ENCODE data around the gene MAD1L1.

MAD1L1 gene

DNA sequence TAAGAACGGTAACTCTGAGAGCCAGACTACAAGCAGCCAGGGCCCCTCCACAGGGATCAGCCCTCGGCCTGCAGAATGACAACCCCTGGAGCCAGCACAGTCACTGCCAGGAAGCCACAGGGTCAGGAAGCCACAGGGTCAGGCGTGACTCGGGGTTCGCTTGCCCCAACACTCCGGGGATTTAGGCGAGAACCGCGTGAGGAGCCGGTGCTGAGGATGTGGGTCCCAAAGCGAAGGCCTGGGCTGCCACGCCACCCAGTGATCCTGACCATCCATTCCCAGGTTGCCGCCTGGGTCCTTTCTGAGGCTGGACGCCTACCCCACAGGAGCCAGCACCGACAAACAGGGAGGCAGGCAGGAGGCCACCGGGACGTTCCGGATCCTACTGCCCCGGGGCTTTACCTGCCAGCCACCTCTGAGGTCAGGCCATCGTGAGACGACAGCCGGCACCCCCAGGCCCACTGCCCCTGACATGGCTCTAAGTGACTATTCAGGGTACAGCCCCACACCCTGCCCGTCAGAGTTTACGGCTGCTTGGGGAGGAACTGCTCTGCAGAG is 334.0 kb downstream of the MAD1L1 start:
- DNase-seq: no peak

DNA sequence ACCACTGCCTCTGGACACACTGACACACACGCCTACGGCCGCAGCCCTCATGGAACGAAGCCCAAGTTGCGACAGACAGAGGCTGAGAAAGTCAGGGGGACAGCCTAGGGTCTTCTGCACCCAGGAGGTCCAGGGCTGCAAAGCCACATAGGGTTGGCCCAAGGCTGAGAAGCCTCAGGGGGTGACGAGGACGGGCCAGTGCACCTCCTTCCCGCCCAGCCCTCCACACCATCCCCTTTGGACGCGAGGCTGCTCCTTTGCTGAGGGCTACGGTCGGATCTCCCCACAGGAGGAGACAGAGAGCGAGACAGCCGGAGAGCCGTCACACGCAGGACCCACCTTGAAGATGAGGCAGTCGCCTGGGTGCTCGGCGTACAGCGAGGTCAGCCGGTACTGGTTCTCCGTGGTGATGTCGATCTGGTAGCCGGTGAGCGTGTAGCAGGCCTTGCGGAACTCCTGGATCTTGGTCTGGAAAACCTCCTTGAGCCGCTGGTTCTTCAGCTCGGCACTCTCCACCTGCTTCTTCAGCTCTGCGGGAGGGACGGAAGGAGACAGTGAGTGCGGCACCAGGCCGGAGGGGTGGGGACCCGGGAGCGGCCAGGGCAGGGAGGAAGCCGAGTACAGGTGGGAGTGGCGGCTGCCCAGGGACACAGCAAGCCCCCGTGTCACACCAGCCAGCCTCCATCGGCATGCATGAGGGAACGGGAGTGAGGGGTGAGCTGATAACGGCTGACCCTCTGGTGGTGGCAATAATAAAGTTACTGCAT is 334.7 kb downstream of the MAD1L1 start:
- no peak for DNase-seq

DNA sequence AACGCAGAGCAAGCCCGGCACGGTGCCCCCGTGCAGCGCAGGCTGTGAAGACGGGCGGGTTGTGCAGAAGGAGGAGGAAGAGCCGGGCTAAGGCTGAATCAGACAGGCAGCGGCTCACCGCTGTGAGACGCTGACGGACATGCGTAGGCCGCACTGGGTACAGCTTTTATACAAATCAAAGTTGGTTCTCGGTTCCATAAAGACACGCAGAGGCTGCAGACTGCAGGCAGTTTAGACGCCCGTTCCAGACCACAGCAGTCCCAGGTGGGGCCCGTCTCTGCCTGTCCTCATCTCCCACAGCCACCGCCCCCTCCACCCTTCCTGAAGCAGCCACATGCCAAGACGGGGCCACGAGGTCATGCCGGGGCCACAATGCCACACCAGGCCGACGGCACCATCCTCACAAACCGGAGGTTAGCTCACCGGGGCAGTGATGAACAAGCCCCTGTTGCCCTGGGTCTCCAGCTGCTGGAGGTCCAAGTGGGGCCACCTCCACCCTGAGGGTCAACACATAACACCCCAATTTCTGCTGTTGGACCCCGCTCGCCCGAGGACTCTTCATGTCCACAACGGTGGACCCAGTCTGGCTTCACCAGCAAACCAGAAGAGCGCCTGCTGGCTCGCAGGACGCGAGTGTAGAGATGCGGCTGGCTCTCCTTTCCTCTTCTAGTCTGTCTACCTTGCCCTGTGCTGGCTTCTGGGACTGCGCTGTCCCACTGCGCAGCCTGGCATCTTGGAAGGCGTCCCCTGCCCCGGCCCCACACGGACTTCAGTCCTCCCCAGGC is 335.5 kb downstream of the MAD1L1 start:
- no peak for DNase-seq

DNA sequence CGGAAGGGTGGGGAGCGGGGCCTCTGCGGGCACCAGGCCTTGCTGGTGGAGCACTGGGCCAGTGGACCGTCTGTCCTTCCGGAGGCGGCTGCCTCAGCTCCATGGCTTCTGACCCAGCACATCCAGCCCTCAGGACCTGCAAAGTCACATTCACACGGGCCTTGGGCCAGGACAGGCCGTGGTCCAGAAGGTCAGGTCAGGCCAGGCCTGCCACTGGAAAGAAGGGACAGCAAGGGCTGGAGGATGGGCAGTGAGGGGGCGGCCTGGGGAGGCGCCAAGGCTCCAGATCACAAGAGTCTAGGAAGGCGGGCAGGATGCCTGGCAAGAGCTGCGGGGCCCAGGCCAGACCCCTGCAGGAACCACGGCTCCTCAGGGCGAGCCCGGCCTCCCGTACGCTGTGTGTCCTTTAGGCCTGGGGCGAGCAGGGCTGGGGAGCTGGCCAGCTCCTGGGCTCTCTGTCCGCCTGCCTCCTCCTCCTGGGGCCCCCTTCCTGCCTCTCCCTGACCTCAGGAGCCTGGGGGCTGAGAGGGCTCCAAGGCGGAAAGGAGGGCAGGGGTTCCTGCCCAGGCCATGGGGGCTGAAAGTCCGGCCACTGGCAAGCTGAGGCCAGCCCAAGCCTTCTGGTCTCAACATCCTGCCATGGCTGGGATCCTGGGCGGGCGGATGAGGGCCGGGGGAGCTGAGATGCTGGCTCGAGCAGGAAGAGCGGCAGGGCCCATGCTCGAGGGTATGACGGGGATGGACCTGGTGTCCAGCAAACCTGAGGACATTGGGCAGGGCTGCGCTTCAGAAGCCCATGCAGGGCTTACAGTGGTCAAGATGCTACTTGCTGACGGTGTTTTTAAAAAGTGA is 336.9 kb downstream of the MAD1L1 start:
- no peak for DNase-seq

DNA sequence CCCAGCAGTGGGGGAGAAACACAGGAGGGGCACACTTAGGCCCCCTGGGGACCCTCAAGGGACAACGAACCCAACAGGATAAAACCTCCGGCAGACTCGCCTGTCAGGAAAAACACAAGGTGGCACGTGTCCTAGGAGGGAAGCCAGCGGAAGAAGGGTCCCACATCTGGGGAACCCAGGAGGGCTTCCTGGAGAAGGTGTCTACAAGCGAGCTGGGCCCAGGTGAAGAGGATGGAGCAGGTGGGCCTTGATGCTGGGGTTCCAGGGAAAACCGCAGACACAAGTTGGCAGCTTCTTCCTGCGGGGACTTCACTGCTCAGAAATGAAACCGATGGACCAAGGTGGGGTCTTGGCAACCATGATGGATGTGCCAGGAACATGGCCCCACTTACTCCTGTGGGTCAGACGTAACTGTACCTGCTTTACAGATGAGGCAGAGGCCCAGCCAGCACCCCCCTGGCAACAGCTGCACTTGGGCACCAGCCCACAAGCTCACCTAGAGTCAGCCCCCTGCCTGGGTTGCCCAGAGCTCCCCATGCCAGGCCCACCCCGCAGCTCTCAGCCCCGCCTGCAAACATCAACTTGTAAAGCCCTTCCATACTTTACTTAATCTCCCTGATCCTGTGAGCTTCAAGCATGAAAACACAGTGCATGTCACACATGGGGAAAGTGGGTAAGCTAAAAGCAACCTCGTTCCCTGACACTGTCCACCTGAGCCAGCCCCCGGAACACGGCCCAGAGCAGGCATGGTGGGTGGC is 337.7 kb downstream of the MAD1L1 start:
- DNase-seq: no peak

DNA sequence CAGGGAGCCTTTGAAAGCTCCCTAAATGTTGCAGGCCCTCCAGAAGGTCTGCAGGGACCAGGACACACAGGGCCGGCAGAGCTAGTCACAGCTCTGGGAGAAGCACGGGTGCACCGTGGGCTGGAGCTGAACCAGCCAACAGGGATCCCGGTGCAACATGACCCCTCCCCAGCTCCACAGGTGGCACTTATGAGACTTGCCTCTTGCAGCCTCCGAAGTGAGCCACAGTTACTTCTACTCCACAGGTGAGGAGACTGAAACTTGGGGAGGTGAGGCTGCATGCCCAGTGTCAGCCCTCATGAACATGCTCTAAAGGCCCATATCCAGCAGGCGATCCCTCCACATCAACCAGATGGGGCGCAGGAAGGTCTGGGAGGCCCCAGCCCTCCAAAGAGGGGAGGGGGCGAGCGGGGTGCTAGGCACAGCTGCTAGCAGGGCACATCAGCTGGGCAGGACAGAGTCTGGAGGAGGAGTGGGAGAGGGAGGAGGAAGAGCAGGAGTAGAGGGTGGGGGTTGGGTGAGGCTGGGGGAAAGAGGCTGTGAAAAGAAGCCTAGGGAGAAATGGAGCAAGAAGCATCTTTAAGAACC is 338.3 kb downstream of the MAD1L1 start:
- DNase-seq: no peak

DNA sequence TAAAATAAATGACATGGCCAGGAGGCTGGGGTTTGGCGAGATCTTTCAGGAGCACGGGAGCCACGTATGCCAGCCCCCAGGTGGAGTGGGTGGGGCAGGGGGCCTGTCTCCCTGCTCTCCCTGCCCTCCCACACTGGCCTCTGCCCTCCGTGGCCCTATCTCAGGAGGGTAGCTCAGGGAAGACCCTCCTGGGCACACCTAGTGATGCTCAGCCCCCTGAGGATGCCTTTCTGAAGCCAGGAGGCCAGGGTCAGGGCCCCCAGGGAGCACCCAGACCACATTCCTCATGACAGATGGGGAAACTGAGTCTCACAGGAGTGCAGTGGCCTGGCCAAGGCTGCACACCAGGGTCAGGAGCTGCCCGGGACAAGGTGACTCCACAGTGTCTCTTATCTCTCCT is 339.3 kb downstream of the MAD1L1 start:
- no peak for DNase-seq

DNA sequence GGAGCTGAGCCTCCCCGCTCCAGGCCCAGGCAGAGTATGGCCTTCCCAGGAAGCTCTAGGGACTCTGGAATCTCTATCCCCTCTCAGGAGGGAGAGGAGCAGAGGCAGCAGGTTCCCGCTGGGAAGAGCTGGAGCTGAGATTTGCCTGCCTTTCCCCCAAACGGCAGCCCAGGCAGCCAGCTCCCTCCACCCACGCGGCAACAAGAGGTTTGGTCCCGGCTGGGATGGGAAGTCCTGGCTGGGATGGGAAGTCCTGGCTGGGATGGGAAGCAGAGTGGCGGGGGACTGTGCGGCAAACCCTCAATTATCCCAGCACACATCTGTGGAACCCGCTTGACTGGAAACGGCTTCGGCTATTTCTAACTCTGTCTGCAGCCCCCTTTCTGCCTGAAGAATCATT is 339.7 kb downstream of the MAD1L1 start:
- no peak for DNase-seq

DNA sequence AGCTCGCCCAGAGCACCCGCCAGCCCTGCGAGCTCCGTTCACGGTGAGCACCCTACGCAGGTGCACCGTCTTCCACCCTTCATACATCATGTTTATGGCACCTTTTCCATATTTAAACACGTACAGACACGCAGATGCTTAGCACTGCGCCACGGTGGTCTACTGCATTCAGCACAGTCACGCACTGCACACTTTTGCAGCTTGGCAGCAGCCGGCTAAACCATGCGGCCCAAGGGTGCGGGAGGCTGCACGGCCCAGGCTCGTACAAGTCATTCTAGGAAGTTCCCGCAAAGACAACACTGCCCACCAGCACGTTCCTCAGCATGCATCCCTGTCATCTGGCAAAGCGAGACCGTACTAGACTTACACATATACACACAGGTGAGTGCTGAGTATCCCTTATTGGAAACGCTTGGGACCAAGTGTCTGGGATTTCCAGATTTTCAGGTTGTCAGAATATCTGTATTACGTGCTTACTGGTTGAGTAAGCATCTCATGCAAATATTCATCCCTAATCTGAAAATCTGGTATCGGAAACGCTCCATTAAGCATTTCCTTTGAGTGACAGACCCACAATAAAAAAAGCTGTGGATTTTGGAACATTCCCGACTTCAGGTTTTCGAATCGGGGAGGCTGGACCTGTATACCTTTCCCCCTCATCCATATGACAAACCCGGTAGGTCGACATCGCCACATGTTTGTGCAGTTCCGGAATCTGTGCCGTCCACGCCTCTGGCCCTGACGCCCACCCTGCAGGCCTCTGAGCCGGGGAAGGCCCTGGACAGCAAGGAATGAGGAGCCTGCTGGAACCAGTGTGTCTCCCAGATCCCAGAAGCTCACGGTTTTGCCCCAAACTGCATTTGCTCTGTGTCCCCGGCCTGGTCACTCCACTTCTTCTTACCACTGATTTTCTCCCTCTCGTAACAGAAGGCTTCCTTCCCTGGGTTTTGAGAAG is 340.5 kb downstream of the MAD1L1 start:
- no peak for DNase-seq

DNA sequence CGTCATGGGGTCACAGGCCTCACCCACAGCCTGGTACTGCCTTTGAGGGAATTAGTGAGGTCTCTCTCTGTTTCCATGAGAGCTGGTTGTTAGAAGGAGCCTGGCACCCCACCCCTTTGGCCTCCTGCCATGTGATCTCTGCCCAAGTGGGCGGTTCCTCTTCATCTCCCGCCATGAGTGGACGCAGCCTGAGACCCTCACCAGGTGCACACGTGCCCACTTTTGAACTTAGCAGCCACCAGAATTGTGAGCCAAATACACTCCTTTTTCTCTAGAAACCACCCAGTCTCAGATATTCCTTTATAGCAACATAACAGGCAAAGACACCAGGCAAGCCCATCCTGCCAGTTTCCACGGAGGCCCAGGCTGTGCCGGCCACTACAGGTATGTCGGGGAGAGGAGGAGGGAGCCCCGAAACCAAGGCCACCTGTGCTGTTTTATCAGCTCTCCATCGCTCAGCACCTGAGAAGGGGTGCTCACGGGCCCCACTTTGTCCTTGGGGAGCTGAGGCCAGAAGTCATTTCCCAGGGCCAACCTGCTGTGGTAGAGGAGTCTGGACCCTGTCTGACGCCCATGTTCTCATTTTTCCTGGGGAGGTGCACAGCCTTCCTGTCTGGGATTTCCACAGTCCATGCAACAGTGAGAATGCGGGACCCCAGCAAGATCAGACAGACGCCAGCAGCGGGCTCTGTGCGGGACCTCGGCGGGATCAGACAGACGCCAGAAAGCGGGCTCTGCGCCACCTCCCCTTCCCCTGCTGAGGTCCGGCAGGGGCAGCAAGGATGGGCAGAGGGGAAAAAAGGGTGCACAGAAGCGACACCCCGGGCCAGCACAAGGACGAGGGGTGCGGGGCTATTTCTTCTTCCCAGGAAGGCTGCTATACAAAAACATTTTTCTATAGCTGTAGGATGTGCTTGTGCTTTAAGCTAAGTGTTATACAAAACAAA is 342.2 kb downstream of the MAD1L1 start:
- no peak for DNase-seq

DNA sequence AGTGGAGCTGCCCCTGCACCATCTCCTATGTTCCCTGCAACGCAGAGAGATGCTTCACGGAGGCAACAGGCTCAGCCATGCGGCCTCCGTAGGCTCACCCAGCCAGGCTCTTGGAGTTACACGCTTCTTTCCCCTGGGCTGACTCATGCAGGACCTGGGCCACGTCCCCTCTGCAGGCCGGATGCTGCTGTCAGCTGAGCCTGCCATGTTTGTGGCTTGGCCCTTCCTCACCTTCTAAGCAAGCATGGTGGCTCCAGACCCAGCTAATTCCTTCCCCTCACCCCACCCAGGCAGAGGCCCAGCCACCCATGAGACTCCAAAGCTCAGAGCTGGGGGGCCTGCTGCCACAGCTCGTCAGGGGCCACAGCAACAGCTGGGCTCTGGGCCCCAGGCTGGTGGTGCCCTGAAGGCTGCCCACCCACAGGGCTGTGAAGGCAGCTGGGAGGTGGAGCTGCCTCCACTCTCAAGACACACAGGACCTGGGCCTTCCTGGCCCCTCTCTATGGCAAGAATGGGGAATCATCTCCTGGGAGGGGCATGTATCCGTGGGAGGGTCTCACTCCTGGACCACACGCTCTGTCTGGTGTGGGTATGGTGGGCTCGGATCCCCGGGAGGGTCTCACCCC is 343.1 kb downstream of the MAD1L1 start:
- DNase-seq: no peak

DNA sequence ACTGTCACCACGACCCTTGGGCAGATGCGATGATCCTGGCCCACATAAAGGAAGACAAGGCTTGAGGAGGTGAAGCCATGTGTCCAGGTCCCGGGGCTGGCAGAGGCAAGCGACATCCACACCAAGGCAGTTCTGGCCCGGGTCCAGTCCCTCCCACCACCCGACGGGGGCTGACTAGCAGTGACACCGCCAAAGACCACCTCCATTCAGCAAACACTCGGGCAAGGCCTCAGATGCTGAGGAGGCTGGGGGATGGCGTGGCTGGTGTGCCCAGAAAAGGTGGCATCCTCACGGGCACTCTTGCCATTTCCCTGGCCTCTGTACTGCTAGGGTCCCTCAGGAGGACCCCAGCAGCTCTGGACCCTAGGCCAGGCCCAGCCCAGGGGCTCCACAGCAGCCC is 343.7 kb downstream of the MAD1L1 start:
- DNase-seq: no peak

DNA sequence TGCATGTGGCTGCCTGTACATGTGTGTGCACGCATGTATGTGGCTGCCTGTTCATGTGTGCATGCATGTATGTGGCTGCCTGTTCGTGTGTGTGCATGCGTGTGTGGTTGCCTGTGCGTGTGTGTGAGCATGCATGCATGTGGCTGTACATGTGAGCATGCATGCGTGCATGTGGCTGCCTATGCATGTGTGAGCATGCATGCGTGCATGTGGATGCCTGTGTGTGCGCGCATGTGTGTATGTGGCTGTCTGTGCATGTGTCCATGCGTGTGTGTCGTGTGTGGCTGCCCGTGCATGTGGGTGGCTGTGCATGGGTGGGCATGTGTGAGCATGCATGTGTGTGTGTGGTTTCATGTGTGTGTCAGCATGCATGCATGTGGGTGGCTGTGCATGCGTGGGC is 344.3 kb downstream of the MAD1L1 start:
- no peak for DNase-seq

DNA sequence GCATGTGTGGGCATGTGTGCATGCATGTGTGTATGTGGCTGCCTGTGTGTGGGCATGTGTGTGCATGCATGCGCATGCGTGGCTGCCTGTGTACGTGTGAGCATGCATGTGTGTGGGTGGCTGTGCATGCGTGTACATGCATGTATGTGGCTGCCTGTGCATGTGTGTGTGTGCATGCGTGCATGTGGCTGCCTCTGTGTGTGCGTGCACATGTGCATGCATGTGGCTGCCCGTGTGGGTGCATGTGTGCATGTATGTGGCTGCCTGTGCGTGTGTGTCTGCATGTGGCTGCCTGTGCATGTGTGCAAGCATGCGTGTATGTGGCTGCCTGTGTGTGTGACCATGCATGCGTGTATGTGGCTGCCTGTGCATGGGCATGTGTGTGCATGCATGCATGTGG is 345.5 kb downstream of the MAD1L1 start:
- DNase-seq: no peak

DNA sequence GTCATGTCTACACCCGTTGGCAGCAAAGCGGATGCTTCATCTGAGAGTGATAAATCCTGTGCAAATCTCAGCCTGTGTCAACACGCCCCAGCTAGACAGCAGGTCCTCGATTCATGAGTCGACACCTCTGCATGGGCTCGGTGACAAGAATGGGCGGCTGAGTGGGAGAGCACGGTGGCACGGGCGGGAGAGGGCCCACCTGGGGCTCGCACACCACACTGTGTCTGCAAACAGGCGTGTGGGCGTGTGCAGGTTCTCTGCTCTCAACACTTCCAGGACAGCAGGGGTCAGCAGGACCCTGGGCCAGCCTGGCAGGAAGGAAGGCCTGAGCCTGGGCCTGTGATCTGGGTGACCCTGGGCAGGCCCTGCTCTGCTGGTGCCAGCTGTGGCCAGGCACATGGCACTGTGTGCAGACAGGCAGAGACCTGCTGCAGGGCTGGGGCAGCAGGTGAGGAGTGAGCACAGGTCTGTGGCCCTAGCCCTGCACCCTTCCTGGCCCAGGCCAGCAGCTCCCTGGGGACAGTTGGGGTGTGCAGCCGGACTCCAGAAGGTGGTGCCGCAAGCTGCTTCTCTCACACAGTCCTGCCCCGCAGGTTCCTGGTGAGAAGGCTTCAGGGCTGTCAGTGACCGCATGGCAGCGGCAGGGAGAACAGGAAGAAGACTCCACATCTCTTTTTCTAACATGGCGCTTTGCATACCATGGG is 346.2 kb downstream of the MAD1L1 start:
- DNase-seq: no peak

DNA sequence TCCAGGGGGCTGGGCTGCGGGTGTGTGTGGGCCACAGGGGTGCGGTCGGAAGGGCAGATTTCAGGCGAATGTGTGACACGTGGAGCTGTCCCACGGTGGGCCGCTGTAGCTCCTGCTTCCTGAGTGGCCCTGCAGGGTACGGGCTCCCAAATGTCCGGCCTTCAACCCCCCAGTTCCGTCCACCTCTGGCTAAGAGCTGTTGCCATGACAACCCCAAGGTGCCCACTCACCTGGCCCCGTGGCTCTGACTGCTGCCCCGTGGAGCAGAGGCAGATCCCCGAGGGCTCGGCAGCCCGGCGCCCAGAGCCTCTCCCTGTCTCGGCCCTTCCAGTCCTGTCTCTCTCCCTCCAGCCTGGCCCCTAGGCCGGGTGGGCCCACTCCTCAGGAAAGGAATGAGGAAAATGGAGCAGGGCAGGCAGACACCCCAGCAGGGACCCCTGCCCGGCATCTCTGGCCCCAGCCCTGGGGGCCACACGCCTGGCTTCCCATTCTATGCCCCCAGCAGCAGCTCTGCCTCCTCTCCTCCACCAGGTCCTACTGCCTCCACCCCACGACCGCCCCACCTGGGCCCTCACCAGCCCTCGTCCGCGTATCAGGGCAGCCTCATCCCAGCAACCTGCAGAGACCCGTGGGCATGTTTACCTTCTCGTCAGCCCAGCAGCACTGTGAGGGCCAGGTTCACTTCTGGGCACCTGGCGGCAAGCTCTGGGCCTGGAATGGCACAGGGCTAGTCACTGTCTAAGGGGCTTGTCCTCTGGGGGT is 347.1 kb downstream of the MAD1L1 start:
- DNase-seq: no peak

DNA sequence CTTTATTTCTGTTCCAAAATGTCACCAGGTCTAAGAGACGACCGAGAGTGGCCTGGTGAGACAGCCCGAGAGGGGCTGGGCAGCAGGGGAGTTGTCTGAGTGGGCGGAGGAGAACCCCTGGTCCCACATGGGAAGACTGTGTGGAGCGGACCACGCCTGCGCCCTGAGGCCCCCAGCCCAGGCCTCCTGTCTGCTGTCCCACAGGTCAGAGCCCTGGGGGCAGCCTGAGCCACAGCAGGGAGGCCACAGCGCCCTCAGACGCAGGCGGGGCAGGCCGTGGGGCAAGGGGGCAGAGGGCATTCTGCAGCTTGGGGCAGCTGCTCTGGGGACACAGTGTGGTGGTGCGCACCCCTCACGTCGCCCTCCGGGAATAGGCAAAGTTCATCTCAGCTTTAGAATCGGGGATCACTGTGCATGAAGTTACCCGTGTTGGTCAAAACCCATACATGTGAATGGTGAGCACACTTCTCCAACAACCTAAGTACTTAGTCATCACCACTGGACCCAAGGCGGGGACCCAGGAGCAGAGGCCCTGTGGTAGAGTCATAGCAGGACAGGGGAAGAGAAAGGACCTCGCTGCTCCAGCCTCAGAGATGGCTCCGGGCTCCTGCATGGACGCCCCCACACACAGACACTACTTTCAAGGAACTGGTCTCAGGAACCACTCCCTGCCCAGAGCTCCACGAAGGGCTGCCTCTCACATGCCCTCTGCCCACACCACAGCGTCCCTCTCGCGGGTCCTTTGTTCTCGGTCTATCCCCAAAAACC is 348.0 kb downstream of the MAD1L1 start:
- DNase-seq: no peak
